ENCODE data around the gene RNF123.
"Not testable (repeated sequence)": the region's sequence is repeated elsewhere in the genome, so short reads cannot be mapped to it uniquely, and the experiment has no call there.

Gene RNF123

DNA sequence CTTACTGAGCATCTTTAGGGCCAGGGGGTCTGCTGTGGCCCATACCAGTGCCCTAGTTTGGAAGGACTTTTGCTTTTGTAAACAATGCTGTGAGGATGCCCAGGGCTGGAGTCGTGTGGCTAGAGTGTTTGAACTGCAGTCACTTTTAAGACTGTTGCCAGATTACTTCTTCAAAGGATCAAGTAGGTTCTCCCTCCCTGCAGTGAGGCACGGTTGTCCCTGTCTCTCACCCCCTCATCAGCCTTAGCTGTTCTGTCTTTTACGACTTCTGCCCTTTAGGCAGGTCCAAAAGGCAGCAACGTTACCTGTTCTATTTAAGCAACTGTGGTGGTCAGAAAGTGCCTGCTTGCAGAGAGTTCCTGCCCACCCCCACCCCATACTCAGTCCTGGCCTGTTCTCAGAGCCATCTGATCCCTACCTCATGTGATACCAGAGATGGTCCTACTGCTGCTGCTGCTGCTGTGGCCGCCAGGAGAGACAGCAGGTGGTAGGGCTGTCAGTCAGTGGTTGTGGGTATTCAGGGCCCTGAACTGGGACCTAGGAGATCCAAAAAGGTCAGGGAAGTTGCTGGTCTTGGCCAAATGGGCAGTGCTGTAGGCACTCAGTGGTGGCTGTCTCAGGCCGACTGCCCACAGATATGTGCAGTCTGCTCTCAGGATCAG, 5.2 kb downstream of the RNF123 start:
- H2AFZ ChIP-seq (ENCODE audit: low read length, unreplicated experiment); H3K27ac ChIP-seq (ENCODE audit: low read depth, low read length); H3K36me3 ChIP-seq (ENCODE audit: insufficient read depth, low read length); H3K27me3 ChIP-seq (ENCODE audit: insufficient read depth, low read length); H3K79me2 ChIP-seq (ENCODE audit: control insufficient read depth, insufficient read depth, low read length, unreplicated experiment); H3K4me1 ChIP-seq (ENCODE audit: control insufficient read depth, insufficient read depth, low read length, unreplicated experiment); H3K4me3 ChIP-seq (ENCODE audit: low read depth, low read length): not testable (repeated sequence)

DNA sequence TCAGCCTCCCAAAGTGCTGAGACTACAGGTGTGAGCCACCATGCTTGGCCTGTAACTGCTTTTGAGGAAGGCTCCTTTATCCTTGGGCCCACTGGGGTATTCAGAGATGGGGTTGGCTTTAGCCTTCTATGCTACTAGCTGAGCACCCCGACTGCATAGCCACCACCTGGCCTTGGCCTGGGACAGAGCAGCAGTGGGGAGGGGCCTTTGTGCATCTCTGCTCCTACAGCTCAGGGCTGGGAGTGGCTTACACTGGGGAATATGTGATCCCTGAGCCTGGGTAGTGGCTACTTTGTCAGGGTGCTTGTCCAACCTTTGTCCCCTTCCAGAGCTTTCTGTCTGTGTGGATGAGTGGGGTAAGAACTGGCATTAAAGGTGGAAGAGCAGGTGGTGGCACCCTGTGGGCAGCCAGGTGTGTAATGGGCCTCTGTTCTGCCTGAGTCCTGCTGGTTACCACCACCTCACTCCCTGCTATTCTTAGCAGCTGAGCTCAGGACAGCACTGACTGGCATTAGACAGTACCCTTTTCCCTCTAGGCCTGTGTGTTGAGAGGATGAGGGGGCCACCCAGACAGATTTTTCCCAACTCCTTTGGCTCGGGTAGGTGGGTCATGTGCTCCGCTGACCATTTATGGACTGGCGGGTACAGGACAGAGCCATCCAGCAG, 6.1 kb downstream of the RNF123 start:
- H3K36me3 ChIP-seq (ENCODE audit: insufficient read depth, low read length); H3K27ac ChIP-seq (ENCODE audit: low read depth, low read length); H3K4me1 ChIP-seq (ENCODE audit: control insufficient read depth, insufficient read depth, low read length, unreplicated experiment); H2AFZ ChIP-seq (ENCODE audit: low read length, unreplicated experiment); H3K79me2 ChIP-seq (ENCODE audit: control insufficient read depth, insufficient read depth, low read length, unreplicated experiment); H3K27me3 ChIP-seq (ENCODE audit: insufficient read depth, low read length); H3K4me3 ChIP-seq (ENCODE audit: low read depth, low read length): not testable (repeated sequence)

DNA sequence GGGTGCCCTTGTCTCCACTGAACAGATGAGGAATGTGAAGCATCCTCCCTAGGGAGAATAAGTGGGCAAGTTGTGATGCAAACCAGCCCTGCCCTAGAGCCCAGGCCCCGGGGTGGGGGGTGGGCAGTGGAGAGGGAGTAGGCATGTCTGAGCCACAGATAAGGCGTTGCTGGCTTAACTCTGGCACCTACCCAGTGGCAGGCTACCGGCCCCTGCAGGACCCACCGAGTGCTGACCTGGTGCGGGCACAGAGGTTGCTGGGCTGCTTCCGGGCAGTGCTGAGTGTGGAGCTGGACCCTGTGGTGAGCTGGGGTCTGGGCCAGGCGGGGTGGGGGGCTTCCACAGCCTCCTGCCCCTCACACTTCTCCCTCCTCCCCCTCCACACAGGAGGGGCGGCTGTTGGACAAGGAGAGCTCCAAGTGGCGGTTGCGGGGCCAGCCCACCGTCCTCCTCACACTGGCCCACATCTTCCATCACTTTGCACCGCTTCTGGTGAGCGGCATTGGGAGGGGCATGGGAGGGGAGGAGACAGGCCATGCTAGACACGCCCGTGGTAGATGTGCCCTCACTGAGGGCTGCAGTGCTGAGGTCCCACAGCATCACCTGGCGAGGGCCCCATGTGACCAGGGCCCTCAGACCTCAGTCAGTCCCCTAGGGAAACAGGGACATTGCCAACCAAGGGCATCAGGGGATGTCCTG, 10.1 kb downstream of the RNF123 start:
- no peaks in the 10 kb centered on the region for H3K36me3 ChIP-seq (ENCODE audit: insufficient read depth, low read length)
- H2AFZ ChIP-seq (ENCODE audit: low read length, unreplicated experiment), result no peak overlapping the region
- H3K27me3 ChIP-seq (ENCODE audit: insufficient read depth, low read length), result no peaks in the 10 kb centered on the region
- H3K4me1 ChIP-seq (ENCODE audit: control insufficient read depth, insufficient read depth, low read length, unreplicated experiment), result peaks cover 9% of the 10 kb centered on the region
- no peak overlapping the region for H3K27ac ChIP-seq (ENCODE audit: low read depth, low read length)
- H3K4me3 ChIP-seq (ENCODE audit: low read depth, low read length), result no peak overlapping the region
- H3K79me2 ChIP-seq (ENCODE audit: control insufficient read depth, insufficient read depth, low read length, unreplicated experiment), result no peaks in the 10 kb centered on the region

GRCh38 chr3:49700014-49700413, 10.7 kb downstream of the RNF123 start:
- no peaks in the 10 kb centered on the region for H3K36me3 ChIP-seq (ENCODE audit: insufficient read depth, low read length)
- H2AFZ ChIP-seq (ENCODE audit: low read length, unreplicated experiment), result no peak overlapping the region
- no peak overlapping the region for H3K27ac ChIP-seq (ENCODE audit: low read depth, low read length)
- H3K27me3 ChIP-seq (ENCODE audit: insufficient read depth, low read length), result no peaks in the 10 kb centered on the region
- no peak overlapping the region for H3K4me3 ChIP-seq (ENCODE audit: low read depth, low read length)
- no peaks in the 10 kb centered on the region for H3K79me2 ChIP-seq (ENCODE audit: control insufficient read depth, insufficient read depth, low read length, unreplicated experiment)
- peaks cover 9% of the 10 kb centered on the region for H3K4me1 ChIP-seq (ENCODE audit: control insufficient read depth, insufficient read depth, low read length, unreplicated experiment)

DNA sequence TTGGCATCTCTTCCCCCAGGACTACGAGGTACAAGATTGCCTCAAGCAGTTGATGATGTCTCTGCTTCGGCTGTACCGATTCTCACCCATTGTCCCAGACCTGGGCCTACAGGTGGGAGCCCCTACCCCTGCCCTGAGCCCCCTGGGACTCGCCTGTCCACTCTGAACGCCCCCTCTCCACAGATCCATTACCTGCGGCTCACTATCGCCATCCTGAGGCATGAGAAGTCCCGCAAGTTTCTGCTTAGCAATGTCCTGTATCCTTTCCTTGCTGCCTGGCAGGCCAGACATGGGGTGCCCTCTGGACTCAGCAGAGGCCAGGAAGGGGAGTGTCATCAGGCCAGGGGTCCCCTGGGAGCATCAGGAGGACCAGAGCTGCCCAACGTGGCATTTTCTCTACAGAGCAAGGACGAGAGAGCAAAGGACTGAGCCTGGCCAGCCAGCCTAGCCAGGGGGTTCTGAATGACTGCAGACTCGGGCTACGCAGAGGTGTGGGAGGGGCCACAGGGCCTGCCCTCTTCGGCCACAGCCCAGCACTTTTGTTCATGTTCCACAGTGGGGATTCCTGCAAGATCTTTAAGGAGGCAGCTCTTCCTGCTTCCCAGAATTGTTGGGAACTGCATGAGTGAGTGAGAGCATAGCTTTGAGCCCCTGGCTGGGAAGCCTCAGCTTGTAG, 11.2 kb downstream of the RNF123 start:
- Histone ChIP-seq H3K36me3 (ENCODE audit: insufficient read depth, low read length) (no peaks in the 10 kb centered on the region), H3K27me3 (ENCODE audit: insufficient read depth, low read length) (no peaks in the 10 kb centered on the region), H3K27ac (ENCODE audit: low read depth, low read length) (no peak overlapping the region), H3K4me1 (ENCODE audit: control insufficient read depth, insufficient read depth, low read length, unreplicated experiment) (peaks cover 9% of the 10 kb centered on the region), H2AFZ (ENCODE audit: low read length, unreplicated experiment) (no peak overlapping the region), H3K79me2 (ENCODE audit: control insufficient read depth, insufficient read depth, low read length, unreplicated experiment) (no peaks in the 10 kb centered on the region), H3K4me3 (ENCODE audit: low read depth, low read length) (no peak overlapping the region)

GRCh38 chr3:49701388-49702077, 12.2 kb downstream of the RNF123 start:
- H2AFZ ChIP-seq (ENCODE audit: low read length, unreplicated experiment), result no peak overlapping the region
- H3K27me3 ChIP-seq (ENCODE audit: insufficient read depth, low read length), result no peaks in the 10 kb centered on the region
- H3K79me2 ChIP-seq (ENCODE audit: control insufficient read depth, insufficient read depth, low read length, unreplicated experiment), result no peaks in the 10 kb centered on the region
- no peak overlapping the region for H3K4me3 ChIP-seq (ENCODE audit: low read depth, low read length)
- no peak overlapping the region for H3K27ac ChIP-seq (ENCODE audit: low read depth, low read length)
- H3K36me3 ChIP-seq (ENCODE audit: insufficient read depth, low read length), result no peaks in the 10 kb centered on the region
- H3K4me1 ChIP-seq (ENCODE audit: control insufficient read depth, insufficient read depth, low read length, unreplicated experiment), result peaks cover 9% of the 10 kb centered on the region

GRCh38 chr3:49702672-49703071, 13.3 kb downstream of the RNF123 start:
- Histone ChIP-seq H3K4me3 (ENCODE audit: low read depth, low read length) (no peak overlapping the region), H3K36me3 (ENCODE audit: insufficient read depth, low read length) (no peaks in the 10 kb centered on the region), H3K27ac (ENCODE audit: low read depth, low read length) (no peak overlapping the region), H3K27me3 (ENCODE audit: insufficient read depth, low read length) (no peaks in the 10 kb centered on the region), H3K4me1 (ENCODE audit: control insufficient read depth, insufficient read depth, low read length, unreplicated experiment) (peaks cover 9% of the 10 kb centered on the region), H2AFZ (ENCODE audit: low read length, unreplicated experiment) (no peak overlapping the region), H3K79me2 (ENCODE audit: control insufficient read depth, insufficient read depth, low read length, unreplicated experiment) (no peaks in the 10 kb centered on the region)

DNA sequence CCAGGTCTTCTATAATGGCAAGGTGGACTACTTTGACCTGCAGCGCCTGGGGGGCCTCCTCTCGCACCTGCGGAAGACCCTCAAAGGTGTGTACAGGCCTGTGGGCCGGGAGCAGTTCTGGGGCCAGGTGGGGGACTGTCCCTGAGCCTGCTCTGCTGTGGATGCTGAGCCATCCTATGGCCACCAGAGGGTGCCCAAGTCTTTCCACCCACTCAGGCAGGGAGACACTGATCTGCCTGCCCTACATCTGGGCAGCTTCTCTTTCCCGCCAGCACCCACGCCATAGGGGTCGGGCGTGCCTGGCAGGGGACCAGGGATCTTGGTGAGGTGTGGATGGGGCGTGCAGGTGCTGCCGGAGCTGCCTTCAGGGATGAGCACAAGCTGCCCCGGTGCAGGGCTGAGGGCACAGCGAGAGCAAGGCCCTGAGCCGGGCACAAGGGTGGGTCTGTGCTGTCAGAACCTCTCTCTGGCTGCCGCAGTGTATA, 14.1 kb downstream of the RNF123 start:
- no peaks in the 10 kb centered on the region for H3K27me3 ChIP-seq (ENCODE audit: insufficient read depth, low read length)
- no peaks in the 10 kb centered on the region for H3K79me2 ChIP-seq (ENCODE audit: control insufficient read depth, insufficient read depth, low read length, unreplicated experiment)
- no peaks in the 10 kb centered on the region for H3K36me3 ChIP-seq (ENCODE audit: insufficient read depth, low read length)
- H3K4me3 ChIP-seq (ENCODE audit: low read depth, low read length), result no peak overlapping the region
- H3K27ac ChIP-seq (ENCODE audit: low read depth, low read length), result no peak overlapping the region
- peaks cover 9% of the 10 kb centered on the region for H3K4me1 ChIP-seq (ENCODE audit: control insufficient read depth, insufficient read depth, low read length, unreplicated experiment)
- no peak overlapping the region for H2AFZ ChIP-seq (ENCODE audit: low read length, unreplicated experiment)

DNA sequence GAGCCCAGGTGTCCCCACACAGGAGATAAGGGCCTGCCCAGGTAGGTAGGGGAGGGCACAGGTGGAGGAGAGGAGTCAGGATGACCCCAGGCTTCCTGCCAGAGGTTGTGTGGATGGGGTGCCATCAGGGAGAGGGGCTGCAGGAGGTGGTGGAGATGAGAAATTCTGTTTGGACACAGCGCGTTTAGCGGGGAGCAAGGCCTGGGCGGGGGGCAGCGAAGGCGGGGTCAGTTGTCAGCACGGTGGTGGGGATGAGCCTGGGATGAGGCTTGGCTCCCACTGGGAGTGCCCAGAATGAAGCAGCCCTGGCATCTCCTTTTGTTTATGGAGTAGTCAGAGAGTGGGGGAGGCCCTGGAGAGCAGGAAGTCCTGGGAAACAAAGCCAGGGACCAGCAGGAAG, 14.6 kb downstream of the RNF123 start:
- no peaks in the 10 kb centered on the region for H3K36me3 ChIP-seq (ENCODE audit: insufficient read depth, low read length)
- no peak overlapping the region for H2AFZ ChIP-seq (ENCODE audit: low read length, unreplicated experiment)
- H3K27me3 ChIP-seq (ENCODE audit: insufficient read depth, low read length), result no peaks in the 10 kb centered on the region
- H3K4me3 ChIP-seq (ENCODE audit: low read depth, low read length), result no peak overlapping the region
- no peaks in the 10 kb centered on the region for H3K79me2 ChIP-seq (ENCODE audit: control insufficient read depth, insufficient read depth, low read length, unreplicated experiment)
- peaks cover 5% of the 10 kb centered on the region for H3K4me1 ChIP-seq (ENCODE audit: control insufficient read depth, insufficient read depth, low read length, unreplicated experiment)
- H3K27ac ChIP-seq (ENCODE audit: low read depth, low read length), result no peak overlapping the region

GRCh38 chr3:49704629-49705028, 15.3 kb downstream of the RNF123 start:
- H3K36me3 ChIP-seq (ENCODE audit: insufficient read depth, low read length), result no peaks in the 10 kb centered on the region
- H2AFZ ChIP-seq (ENCODE audit: low read length, unreplicated experiment), result no peak overlapping the region
- no peak overlapping the region for H3K4me3 ChIP-seq (ENCODE audit: low read depth, low read length)
- H3K79me2 ChIP-seq (ENCODE audit: control insufficient read depth, insufficient read depth, low read length, unreplicated experiment), result no peaks in the 10 kb centered on the region
- H3K27me3 ChIP-seq (ENCODE audit: insufficient read depth, low read length), result no peaks in the 10 kb centered on the region
- H3K27ac ChIP-seq (ENCODE audit: low read depth, low read length), result no peak overlapping the region
- H3K4me1 ChIP-seq (ENCODE audit: control insufficient read depth, insufficient read depth, low read length, unreplicated experiment), result no peaks in the 10 kb centered on the region
